Osteocyte (in vitro differentiated cells): ENCODE data around the gene HMG20B. TPM values are rescaled to one million over a fixed set of nuclear protein-coding genes. Genes with fewer than 3 reads are reported as not detected.
A peak's percentile ranks its signal among the peaks of the same experiment; 100 is the strongest.

Experiments used
- DNase-seq: peaks from one replicate; pipeline ENCODE4 v3.0.0; 2021; ENCODE audit warnings: mixed read lengths; ENCODE audit not compliant: unreplicated experiment; ENCODE audit errors: extremely low spot score
- H3K27ac Mint-ChIP-seq: one replicate; pipeline ENCODE4 v1.8.0; 2021; ENCODE audit warnings: mild to moderate bottlenecking, mixed read lengths; ENCODE audit not compliant: unreplicated experiment
- H3K27me3 Mint-ChIP-seq: one replicate; pipeline ENCODE4 v1.8.0; 2021; ENCODE audit warnings: mixed read lengths; ENCODE audit not compliant: unreplicated experiment
- H3K36me3 Mint-ChIP-seq: one replicate; pipeline ENCODE4 v1.8.0; 2021; ENCODE audit warnings: mixed read lengths; ENCODE audit not compliant: unreplicated experiment
- H3K4me1 Mint-ChIP-seq: one replicate; pipeline ENCODE4 v1.8.0; 2021; ENCODE audit warnings: mixed read lengths; ENCODE audit not compliant: unreplicated experiment
- H3K4me3 Mint-ChIP-seq: one replicate; pipeline ENCODE4 v1.8.0; 2021; ENCODE audit warnings: mild to moderate bottlenecking, moderate library complexity, mixed read lengths; ENCODE audit not compliant: unreplicated experiment
- H3K9me3 Mint-ChIP-seq: one replicate; pipeline ENCODE4 v1.8.0; 2021; ENCODE audit warnings: mixed read lengths; ENCODE audit not compliant: unreplicated experiment
- total RNA-seq: library from RNA; stranded (reverse); gene quantifications from 2 replicates; pipeline ENCODE4 v1.2.1, GENCODE V29; 2021
- TF ChIP-seq, protein P1 (sequence below): fragments of 200-600 bp; sonication (generic); IDR thresholded peaks from 2 replicates; pipeline ENCODE4 v1.5.0; 2021; ENCODE audit warnings: antibody characterized with exemption, mild to moderate bottlenecking, moderate library complexity

Gene HMG20B
- total RNA-seq, 1 donor from 2014 or later: 81.4 TPM

DNA sequence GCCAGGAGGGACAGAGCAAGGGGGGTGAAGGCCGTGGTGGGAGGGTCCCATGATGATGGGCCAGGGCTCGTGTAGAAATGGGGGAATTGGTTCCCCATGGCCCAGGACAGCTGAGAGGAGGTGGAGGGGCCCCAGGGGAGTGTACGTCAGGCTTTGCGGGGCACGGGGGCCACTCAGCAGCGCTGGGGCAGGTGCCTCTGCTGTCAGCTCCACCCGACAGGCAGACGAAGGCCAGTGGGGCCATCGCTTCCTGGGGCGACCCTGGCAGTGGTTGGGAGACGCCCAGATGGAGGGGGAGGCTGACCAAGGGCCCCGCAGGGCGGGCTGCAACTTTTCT lies 35.7 kb upstream of the HMG20B start:
- TF ChIP-seq, protein P1, sequence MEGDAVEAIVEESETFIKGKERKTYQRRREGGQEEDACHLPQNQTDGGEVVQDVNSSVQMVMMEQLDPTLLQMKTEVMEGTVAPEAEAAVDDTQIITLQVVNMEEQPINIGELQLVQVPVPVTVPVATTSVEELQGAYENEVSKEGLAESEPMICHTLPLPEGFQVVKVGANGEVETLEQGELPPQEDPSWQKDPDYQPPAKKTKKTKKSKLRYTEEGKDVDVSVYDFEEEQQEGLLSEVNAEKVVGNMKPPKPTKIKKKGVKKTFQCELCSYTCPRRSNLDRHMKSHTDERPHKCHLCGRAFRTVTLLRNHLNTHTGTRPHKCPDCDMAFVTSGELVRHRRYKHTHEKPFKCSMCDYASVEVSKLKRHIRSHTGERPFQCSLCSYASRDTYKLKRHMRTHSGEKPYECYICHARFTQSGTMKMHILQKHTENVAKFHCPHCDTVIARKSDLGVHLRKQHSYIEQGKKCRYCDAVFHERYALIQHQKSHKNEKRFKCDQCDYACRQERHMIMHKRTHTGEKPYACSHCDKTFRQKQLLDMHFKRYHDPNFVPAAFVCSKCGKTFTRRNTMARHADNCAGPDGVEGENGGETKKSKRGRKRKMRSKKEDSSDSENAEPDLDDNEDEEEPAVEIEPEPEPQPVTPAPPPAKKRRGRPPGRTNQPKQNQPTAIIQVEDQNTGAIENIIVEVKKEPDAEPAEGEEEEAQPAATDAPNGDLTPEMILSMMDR: no peak
- Mint-ChIP-seq H3K4me3 (no peak overlapping the region), H3K27me3 (no peaks in the 10 kb centered on the region), H3K27ac (no peak overlapping the region), H3K36me3 (peaks cover 23% of the 10 kb centered on the region), H3K4me1 (peaks cover 9% of the 10 kb centered on the region), H3K9me3 (no peaks in the 10 kb centered on the region)
- DNase-seq: no peak

DNA sequence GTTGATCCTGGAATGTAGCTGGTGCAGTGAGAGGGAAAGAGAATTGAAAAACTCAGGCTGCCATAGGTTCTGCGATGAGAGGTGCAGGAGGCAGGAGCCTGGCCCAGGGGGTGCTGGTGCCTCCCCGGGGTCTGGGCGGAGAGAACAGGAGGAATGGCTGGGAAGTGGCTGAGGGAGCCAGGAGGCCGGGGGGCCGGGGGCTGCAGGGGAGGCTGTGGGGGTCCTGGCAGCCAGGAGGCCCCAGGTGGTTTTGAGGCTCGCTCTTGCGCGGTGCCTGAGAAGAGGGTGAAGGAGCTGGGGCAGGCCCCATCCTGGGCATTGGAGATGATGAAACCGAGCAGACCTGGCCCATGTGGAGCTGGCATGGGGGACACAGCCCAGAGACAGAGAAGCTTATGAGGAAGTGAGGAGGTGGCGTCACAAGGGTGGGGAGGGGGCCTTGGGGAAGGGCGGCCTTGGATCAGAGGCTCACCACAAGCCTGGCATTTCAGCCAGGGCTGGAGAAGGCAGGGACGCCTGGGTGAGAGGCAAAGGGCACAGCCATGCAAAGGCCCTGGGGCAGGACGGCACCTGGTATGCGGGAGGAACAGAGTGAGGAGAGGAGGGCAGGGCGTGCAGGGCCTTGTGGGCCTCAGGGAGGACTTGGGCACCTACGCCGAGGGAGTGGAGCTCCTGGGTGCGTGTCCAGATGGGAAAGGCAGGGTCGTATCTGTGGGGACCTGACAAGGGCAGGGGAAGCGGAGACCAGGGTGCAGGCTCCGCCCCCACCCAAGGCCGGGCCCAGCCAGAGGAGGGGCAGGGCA lies 35.1 kb upstream of the HMG20B start:
- Mint-ChIP-seq H3K36me3 (peaks cover 20% of the 10 kb centered on the region), H3K27ac (peak overlapping the region; percentile 23), H3K4me1 (peaks cover 9% of the 10 kb centered on the region), H3K9me3 (no peaks in the 10 kb centered on the region), H3K4me3 (no peak overlapping the region), H3K27me3 (no peaks in the 10 kb centered on the region)
- TF ChIP-seq, protein P1: no peak
- no peak for DNase-seq

DNA sequence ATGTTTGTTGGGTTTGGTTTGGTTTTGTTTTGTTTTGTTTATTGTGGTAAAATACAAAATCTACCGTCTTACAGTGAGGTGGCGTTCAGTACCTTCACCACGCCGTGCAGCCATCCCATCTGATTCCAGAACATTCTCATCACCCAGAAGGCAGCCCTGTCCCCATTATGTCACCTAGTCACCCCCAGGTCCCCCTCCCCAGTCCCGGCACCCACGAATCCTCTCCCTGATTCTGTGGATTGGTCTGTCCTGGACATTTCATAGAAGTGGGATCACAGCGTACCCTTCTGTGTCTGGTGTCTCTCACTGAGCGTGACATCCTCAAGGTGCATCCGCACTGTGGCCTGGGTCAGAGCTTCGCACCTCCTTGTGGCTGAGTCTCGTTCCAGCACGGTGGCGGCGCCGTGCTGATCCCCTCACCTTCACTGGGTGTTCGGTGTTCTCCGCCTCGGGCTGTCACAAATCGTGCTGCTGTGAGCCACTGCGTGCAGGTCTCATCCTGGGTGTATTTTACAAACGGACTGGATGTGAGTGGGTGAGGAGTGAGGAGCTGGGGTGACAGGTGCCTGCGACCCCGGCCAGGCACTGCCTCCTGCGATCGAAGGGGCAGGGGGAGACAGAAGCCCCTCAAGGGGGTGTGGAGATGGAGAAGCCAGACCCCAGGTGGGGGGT lies 34.4 kb upstream of the HMG20B start:
- H3K36me3 Mint-ChIP-seq: peaks cover 19% of the 10 kb centered on the region
- peak; percentile 82 for DNase-seq
- no peak overlapping the region for H3K4me3 Mint-ChIP-seq
- peaks cover 9% of the 10 kb centered on the region for H3K4me1 Mint-ChIP-seq
- H3K27ac Mint-ChIP-seq: peak overlapping the region; percentile 23
- no peaks in the 10 kb centered on the region for H3K27me3 Mint-ChIP-seq
- H3K9me3 Mint-ChIP-seq: no peaks in the 10 kb centered on the region
- TF ChIP-seq, protein P1: no peak

DNA sequence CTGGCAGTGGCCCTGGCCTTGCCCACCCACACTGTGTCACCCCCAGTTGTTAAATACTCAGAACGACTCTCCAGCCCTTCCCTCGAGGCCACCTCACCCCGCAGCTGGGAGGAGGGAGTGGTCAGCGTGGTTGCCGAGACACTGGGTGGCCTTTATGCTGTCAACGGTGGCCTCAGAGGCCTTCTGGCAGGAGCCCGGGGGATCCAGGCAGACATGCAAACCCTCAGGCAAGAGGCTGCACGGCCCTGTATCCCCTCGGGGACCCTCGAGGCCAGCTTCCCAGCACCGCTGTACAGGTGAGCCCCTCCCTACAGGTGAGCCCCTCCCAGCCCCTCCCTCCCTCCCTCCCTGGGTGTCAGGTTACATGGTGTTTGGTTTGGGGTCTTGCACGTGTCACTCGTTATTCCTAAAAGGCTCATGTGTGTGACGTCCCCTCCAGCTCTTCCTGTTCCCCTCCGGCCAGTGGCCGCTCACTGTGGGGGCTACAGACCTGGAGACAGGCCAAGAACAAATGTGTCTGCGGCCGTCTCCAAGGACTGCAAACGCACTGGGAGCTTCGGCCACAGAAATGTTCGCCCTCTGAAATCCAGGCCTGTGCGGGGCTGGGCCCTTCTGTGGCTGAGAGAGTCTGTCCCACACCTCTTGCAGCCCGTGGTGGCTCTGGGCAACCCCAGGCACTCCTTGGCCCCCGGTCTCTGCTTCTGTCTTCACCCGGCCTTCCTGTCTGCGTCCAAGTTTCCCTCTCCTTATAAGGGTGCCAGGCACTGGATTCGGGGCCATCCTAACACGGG lies 33.6 kb upstream of the HMG20B start, which contains the start of gene TEKTIP1:
TSS of gene TEKTIP1 (plus strand) at position 210 of the 791 bp plus-strand sequence. CDS start at position 214, 4 bp downstream.
- H3K27ac Mint-ChIP-seq: peak within 1 kb of the TSS; percentile 23
- TF ChIP-seq, protein P1: no peak

More for the DNA sequence above, 33.6 kb upstream of the HMG20B start, which contains the start of gene TEKTIP1:
- no peaks in the 10 kb centered on the region for H3K27me3 Mint-ChIP-seq
- peak; percentile 85 for DNase-seq
- peaks cover 9% of the 10 kb centered on the region for H3K4me1 Mint-ChIP-seq
- no peak within 1 kb of the TSS for H3K4me3 Mint-ChIP-seq
- no peaks in the 10 kb centered on the region for H3K9me3 Mint-ChIP-seq
- H3K36me3 Mint-ChIP-seq: peaks cover 15% of the 10 kb centered on the region
